Keratinocyte (primary cell): Measurements from ENCODE around the gene CD101. TPM values are rescaled to one million over a fixed set of nuclear protein-coding genes. Genes with fewer than 3 reads are reported as not detected.

Experiments used
- DNase-seq: peaks from one replicate; pipeline ENCODE4 v3.0.0-alpha.2; 2011; ENCODE audit warnings: low read depth, missing footprints, low spot score
- FAIRE-seq: peaks from 2 replicates; lab custom pipeline; 2011; peaks lifted over from hg19 to GRCh38; lab: Jason Lieb, UNC
- H2AFZ ChIP-seq: 2 replicates; pipeline ENCODE4 v1.6.0; 2012; ENCODE audit warnings: low read length, control low read depth, inconsistent platforms; ENCODE audit not compliant: control insufficient read depth
- H3K27ac ChIP-seq: 2 replicates; pipeline ENCODE4 v1.5.1; 2011; ENCODE audit warnings: low read length; ENCODE audit not compliant: control insufficient read depth, insufficient read depth
- H3K27me3 ChIP-seq: 3 replicates; pipeline ENCODE4 v1.6.0; 2011; ENCODE audit warnings: low read length; ENCODE audit not compliant: control insufficient read depth, insufficient read depth; ENCODE audit errors: extremely low read depth
- H3K36me3 ChIP-seq, 2 experiments: 2 replicates in 1 of 2; 3 replicates in 1 of 2; pipeline ENCODE4 v1.5.1; 2011; ENCODE audit warnings: low read length in 2 of 2, mild to moderate bottlenecking in 1 of 2; ENCODE audit not compliant: control insufficient read depth in 2 of 2, insufficient read depth in 2 of 2; ENCODE audit errors: extremely low read depth in 1 of 2
- H3K4me1 ChIP-seq: 3 replicates; pipeline ENCODE4 v1.5.1; 2011; ENCODE audit warnings: low read length; ENCODE audit not compliant: control insufficient read depth, insufficient read depth; ENCODE audit errors: extremely low read depth
- H3K4me2 ChIP-seq: 3 replicates; pipeline ENCODE4 v1.6.0; 2011; ENCODE audit warnings: low read depth, low read length; ENCODE audit not compliant: control insufficient read depth, insufficient read depth; ENCODE audit errors: extremely low read depth
- H3K4me3 ChIP-seq, 3 experiments: fragments of 200-600 bp in 1 of 3; sonication (generic) in 1 of 3; 2 replicates in 2 of 3; 3 replicates in 1 of 3; pipeline ENCODE4 v1.5.1; 2011 to 2016; ENCODE audit warnings: low read length in 3 of 3, mild to moderate bottlenecking in 3 of 3, control low read depth in 2 of 3, inconsistent platforms in 1 of 3, low read depth in 1 of 3, mixed read lengths in 1 of 3, mixed run types in 1 of 3, moderate library complexity in 1 of 3; ENCODE audit not compliant: control insufficient read depth in 2 of 3, insufficient read depth in 2 of 3; ENCODE audit errors: extremely low read depth in 1 of 3
- H3K79me2 ChIP-seq: 2 replicates; pipeline ENCODE4 v1.6.0; 2012; ENCODE audit warnings: low read length; ENCODE audit not compliant: control insufficient read depth, insufficient read depth
- H3K9ac ChIP-seq: 3 replicates; pipeline ENCODE4 v1.6.0; 2011; ENCODE audit warnings: low read length; ENCODE audit not compliant: control insufficient read depth, insufficient read depth; ENCODE audit errors: extremely low read depth
- H3K9me1 ChIP-seq: 3 replicates; pipeline ENCODE4 v1.6.0; 2011; ENCODE audit warnings: low read length; ENCODE audit not compliant: control insufficient read depth, insufficient read depth; ENCODE audit errors: extremely low read depth
- H3K9me3 ChIP-seq: 2 replicates; pipeline ENCODE4 v1.5.1; 2012; ENCODE audit warnings: low read depth, low read length; ENCODE audit not compliant: control insufficient read depth
- H4K20me1 ChIP-seq: 3 replicates; pipeline ENCODE4 v1.6.0; 2011; ENCODE audit warnings: low read length; ENCODE audit not compliant: control insufficient read depth, insufficient read depth; ENCODE audit errors: extremely low read depth
- CTCF ChIP-seq, 3 experiments: IDR thresholded peaks in 1 of 3; conservative IDR thresholded peaks in 1 of 3; optimal IDR thresholded peaks in 1 of 3; 2 replicates in 2 of 3; 3 replicates in 1 of 3; pipeline versions ENCODE3 to v1.5.1; 2011; ENCODE audit warnings: low read length in 3 of 3, mild to moderate bottlenecking in 3 of 3, moderate library complexity in 2 of 3, control low read depth in 1 of 3, inconsistent platforms in 1 of 3; ENCODE audit not compliant: insufficient read depth in 2 of 3; ENCODE audit errors: extremely low read depth in 1 of 3
- EZH2 ChIP-seq: IDR thresholded peaks from one replicate; pipeline ENCODE4 v1.6.1; 2012; ENCODE audit warnings: inconsistent platforms, mild to moderate bottlenecking, low read length, moderate library complexity
- dilution Hi-C: fragments of 300-500 bp; cut with MboI; formaldehyde crosslinking; loops from one replicate; pipeline ENCODE4 v1.7.0; 2020; ENCODE audit warnings: low sequenced_read_pairs; ENCODE audit not compliant: extremely low pct_ligation_motif_present
- polyA plus RNA-seq, 5 experiments: library from polyadenylated mRNA; depleted of rRNA in 3 of 5; stranded (reverse) in 3 of 5; stranded (forward) in 1 of 5; unstranded in 1 of 5; fragments of >200 nt; gene quantifications; 1 replicate in 1 of 5; 2 replicates in 3 of 5; 3 replicates in 1 of 5; pipeline versions ENCODE4 v1.2.1 to v1.2.3, GENCODE V29; 2011 to 2012; ENCODE audit warnings: missing spikeins in 2 of 5, low read depth in 1 of 5, low replicate concordance in 1 of 5

CD101 gene
- polyA plus RNA-seq, 1 donor (not counting 4 experiments of a cell fraction or from before 2014, with no cell fraction given), result 1.8 TPM

DNA sequence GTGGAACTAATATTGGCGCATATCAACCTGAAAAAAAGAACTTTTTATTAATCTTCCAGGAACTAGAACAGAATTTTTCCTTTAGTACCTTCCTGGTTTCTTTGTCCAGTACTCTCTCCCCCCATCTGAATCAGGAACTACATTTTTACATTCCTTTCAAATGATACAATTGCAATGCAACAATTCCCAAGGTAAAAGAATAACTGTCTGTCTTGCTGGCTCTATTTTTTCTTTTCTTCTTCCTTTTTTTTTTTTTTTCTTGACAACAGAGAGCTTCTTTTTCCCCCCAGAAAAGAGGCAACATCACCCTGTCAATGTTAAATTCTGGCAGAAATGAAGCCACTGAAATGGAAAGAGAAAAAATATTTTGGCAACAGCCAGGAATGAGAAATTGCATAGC, 4.5 kb upstream of the CD101 start:
- Histone ChIP-seq H3K9me3 (no peaks in the 10 kb centered on the region), H2AFZ (no peak overlapping the region), H3K36me3 (peaks cover 0 to 5% of the 10 kb centered on the region in 2 experiments), H3K9ac (no peak overlapping the region), H4K20me1 (no peaks in the 10 kb centered on the region), H3K9me1 (no peaks in the 10 kb centered on the region), H3K4me1 (peaks cover 17% of the 10 kb centered on the region), H3K4me2 (no peak overlapping the region), H3K79me2 (no peaks in the 10 kb centered on the region), H3K27ac (no peak overlapping the region), H3K27me3 (no peaks in the 10 kb centered on the region), H3K4me3 (no peak overlapping the region)
- FAIRE-seq (no peak), DNase-seq (no peak)
- dilution Hi-C loops, result no loop called here
- TF ChIP-seq EZH2, result no peak
- no peak for TF ChIP-seq CTCF (optimal IDR thresholded peaks at IDR 0.05 in 1 of 3, IDR thresholded peaks at IDR 0.05 in 1 of 3, conservative IDR thresholded peaks at IDR 0.05 in 1 of 3; ENCODE audit: extremely low read depth in 1 of 3, insufficient read depth in 2 of 3, low read length in 3 of 3)

DNA sequence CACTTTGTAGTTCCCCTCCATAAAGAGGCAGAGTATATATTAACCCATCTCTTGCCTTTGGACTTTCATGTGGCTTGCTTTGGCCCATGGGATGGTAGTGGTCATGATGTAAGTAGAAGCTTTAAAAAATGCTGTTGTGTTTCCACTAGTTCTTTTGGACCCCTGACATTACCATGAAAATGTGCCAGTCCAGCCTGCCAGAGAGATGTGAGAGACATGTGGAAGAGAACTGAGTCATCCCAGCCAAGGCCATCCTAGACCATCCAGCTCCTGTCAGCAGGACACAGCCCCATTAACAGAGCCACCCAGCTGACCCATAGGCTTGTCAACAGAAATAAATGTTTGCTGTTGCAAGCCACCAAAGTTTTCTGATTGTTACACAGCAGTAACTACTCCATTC, 3.9 kb upstream of the CD101 start:
- FAIRE-seq (no peak), DNase-seq (no peak)
- Histone ChIP-seq H3K4me2 (no peak overlapping the region), H3K4me1 (peaks cover 17% of the 10 kb centered on the region), H3K27me3 (no peaks in the 10 kb centered on the region), H3K9me3 (no peaks in the 10 kb centered on the region), H3K36me3 (peaks cover 0 to 1% of the 10 kb centered on the region in 2 experiments), H2AFZ (no peak overlapping the region), H3K9ac (no peak overlapping the region), H3K79me2 (no peaks in the 10 kb centered on the region), H4K20me1 (no peaks in the 10 kb centered on the region), H3K9me1 (no peaks in the 10 kb centered on the region), H3K4me3 (no peak overlapping the region), H3K27ac (no peak overlapping the region)
- TF ChIP-seq CTCF (optimal IDR thresholded peaks at IDR 0.05 in 1 of 3, IDR thresholded peaks at IDR 0.05 in 1 of 3, conservative IDR thresholded peaks at IDR 0.05 in 1 of 3; ENCODE audit: extremely low read depth in 1 of 3, insufficient read depth in 2 of 3, low read length in 3 of 3), result no peak
- no peak for TF ChIP-seq EZH2
- dilution Hi-C loops, result no loop called here
